Loucy (cell line): ENCODE measurements around the gene SAMD4B.

Experiments
- EZH2phosphoT487 ChIP-seq: fragments of 200-600 bp; IDR thresholded peaks from 2 replicates; pipeline ENCODE4 v1.6.1; 2018; ENCODE audit warnings: antibody characterized with exemption, mild to moderate bottlenecking, moderate library complexity, borderline replicate concordance
- TF ChIP-seq, protein P1 (sequence below): fragments of 200-600 bp; sonication (generic); conservative IDR thresholded peaks from 2 replicates; pipeline ENCODE4 v1.5.1; 2014; ENCODE audit warnings: mild to moderate bottlenecking, antibody characterized with exemption, low read length

DNA sequence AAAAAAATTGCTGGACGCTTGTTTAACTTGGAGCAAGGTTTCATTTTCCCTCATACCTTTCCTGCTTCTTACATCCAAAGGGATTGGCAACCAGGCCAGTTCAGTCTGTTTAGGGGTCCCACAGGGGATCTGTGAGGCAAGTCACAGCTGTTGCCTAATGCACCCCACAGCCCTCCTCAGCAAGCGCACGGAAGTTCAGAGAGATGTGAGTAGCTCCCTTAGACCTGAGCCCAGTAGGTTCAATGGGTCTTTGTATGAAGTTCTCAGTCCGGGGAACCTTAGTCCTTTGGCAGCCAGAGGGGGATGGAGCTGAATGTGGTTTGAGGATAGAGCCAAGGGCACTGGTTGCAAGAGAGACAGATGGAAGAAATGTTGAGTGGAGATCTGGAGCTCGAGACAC lies 13.0 kb downstream of the SAMD4B start:
- TF ChIP-seq, protein P1, sequence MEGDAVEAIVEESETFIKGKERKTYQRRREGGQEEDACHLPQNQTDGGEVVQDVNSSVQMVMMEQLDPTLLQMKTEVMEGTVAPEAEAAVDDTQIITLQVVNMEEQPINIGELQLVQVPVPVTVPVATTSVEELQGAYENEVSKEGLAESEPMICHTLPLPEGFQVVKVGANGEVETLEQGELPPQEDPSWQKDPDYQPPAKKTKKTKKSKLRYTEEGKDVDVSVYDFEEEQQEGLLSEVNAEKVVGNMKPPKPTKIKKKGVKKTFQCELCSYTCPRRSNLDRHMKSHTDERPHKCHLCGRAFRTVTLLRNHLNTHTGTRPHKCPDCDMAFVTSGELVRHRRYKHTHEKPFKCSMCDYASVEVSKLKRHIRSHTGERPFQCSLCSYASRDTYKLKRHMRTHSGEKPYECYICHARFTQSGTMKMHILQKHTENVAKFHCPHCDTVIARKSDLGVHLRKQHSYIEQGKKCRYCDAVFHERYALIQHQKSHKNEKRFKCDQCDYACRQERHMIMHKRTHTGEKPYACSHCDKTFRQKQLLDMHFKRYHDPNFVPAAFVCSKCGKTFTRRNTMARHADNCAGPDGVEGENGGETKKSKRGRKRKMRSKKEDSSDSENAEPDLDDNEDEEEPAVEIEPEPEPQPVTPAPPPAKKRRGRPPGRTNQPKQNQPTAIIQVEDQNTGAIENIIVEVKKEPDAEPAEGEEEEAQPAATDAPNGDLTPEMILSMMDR = no peak
- TF ChIP-seq EZH2phosphoT487 = no peak
